ENCODE data around the gene NPLOC4.

Gene NPLOC4

DNA sequence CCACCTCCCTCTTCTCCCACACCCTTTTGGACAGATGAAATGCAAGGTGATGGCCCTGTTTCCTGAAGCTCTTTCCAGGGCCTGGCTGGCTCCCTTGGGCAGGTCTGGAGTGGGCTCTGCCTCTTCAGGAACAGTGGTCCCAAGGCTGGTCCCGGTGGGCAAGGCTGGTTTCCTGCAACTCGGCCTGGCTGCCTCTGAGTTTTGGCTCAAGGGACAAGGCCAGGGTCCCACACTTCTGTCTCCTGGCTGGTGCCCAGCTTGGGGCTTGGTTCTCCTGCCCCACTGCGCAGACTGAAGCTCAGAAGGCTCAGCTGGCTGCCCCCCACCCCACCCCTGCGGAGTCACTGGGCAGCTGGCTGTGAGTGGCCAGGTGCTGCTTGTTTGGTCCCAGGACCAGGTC lies 120.5 kb downstream of the NPLOC4 start:
- CTCF ChIA-PET, result interaction anchor here (0.6 to 1.1 kb wide), 6 partner anchors 21 to 262 kb away, joined by 3 to 6 read pairs (median 3); no protein-coding TSS in a partner anchor
- peaks cover 3 to 9% of the 10 kb centered on the region in 2 experiments; a peak in 1 of 3 replicates for H3K36me3 ChIP-seq (ENCODE audit: control insufficient read depth in 2 of 2, insufficient read depth in 1 of 2, low read length in 2 of 2)
- peak overlapping the region; percentile 100 for H3K27ac ChIP-seq (ENCODE audit: extremely low read depth, low read depth, low read length)
- H3K4me3 ChIP-seq (ENCODE audit: low read depth, low read length), result no peak overlapping the region
- H3K9me3 ChIP-seq (ENCODE audit: control insufficient read depth, insufficient read depth, low read depth, low read length), result no peaks in the 10 kb centered on the region
- H3K4me1 ChIP-seq (ENCODE audit: control insufficient read depth, insufficient read depth, low read length), result peaks cover 14% of the 10 kb centered on the region
- POLR2A ChIA-PET, result interaction anchor here (0.8 to 9.9 kb wide), 8 partner anchors 9 to 221 kb away, joined by 3 to 85 read pairs (median 4); partner anchors contain the start of genes BAHCC1, CCDC137 and SLC38A10
- TF ChIP-seq SP2 (tag by site-specific recombination; IDR thresholded peaks at IDR 0.05), result peak; percentile 17; the same call in 1 of the 2 replicates
- no peak for TF ChIP-seq KLF7 (tag by site-specific recombination; IDR thresholded peaks at IDR 0.05; ENCODE audit: borderline replicate concordance)
- TF ChIP-seq IKZF3 (tag by site-specific recombination; IDR thresholded peaks at IDR 0.05), result 0 out of 2 replicates have a peak, but pooled peaks have one; percentile 20
- no peak for TF ChIP-seq ZFP37 (tag by site-specific recombination; IDR thresholded peaks at IDR 0.05)
- TF ChIP-seq ZNF266 (tag by site-specific recombination; IDR thresholded peaks at IDR 0.05; ENCODE audit: low read depth), result no peak
- no peak for TF ChIP-seq HIC1 (tag by site-specific recombination; IDR thresholded peaks at IDR 0.05)
- TF ChIP-seq ZNF521 (tag by site-specific recombination; IDR thresholded peaks at IDR 0.05), result no peak
- TF ChIP-seq, protein P1, sequence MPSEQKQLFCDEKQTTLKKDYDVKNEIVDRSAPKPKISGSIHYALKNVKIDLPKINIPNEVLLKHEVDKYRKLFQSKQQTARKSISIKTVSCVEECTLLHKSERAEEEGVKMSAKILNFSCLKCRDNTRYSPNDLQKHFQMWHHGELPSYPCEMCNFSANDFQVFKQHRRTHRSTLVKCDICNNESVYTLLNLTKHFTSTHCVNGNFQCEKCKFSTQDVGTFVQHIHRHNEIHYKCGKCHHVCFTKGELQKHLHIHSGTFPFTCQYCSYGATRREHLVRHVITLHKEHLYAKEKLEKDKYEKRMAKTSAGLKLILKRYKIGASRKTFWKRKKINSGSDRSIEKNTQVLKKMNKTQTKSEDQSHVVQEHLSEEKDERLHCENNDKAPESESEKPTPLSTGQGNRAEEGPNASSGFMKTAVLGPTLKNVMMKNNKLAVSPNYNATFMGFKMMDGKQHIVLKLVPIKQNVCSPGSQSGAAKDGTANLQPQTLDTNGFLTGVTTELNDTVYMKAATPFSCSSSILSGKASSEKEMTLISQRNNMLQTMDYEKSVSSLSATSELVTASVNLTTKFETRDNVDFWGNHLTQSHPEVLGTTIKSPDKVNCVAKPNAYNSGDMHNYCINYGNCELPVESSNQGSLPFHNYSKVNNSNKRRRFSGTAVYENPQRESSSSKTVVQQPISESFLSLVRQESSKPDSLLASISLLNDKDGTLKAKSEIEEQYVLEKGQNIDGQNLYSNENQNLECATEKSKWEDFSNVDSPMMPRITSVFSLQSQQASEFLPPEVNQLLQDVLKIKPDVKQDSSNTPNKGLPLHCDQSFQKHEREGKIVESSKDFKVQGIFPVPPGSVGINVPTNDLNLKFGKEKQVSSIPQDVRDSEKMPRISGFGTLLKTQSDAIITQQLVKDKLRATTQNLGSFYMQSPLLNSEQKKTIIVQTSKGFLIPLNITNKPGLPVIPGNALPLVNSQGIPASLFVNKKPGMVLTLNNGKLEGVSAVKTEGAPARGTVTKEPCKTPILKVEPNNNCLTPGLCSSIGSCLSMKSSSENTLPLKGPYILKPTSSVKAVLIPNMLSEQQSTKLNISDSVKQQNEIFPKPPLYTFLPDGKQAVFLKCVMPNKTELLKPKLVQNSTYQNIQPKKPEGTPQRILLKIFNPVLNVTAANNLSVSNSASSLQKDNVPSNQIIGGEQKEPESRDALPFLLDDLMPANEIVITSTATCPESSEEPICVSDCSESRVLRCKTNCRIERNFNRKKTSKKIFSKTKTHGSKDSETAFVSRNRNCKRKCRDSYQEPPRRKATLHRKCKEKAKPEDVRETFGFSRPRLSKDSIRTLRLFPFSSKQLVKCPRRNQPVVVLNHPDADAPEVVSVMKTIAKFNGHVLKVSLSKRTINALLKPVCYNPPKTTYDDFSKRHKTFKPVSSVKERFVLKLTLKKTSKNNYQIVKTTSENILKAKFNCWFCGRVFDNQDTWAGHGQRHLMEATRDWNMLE (tag by site-specific recombination; conservative IDR thresholded peaks at IDR 0.05; ENCODE audit: low read depth), result no peak
- TF ChIP-seq, protein P2, sequence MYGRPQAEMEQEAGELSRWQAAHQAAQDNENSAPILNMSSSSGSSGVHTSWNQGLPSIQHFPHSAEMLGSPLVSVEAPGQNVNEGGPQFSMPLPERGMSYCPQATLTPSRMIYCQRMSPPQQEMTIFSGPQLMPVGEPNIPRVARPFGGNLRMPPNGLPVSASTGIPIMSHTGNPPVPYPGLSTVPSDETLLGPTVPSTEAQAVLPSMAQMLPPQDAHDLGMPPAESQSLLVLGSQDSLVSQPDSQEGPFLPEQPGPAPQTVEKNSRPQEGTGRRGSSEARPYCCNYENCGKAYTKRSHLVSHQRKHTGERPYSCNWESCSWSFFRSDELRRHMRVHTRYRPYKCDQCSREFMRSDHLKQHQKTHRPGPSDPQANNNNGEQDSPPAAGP (tag by site-specific recombination; IDR thresholded peaks at IDR 0.05), result no peak
- TF ChIP-seq ZNF777 (tag by site-specific recombination; IDR thresholded peaks at IDR 0.05; ENCODE audit: borderline replicate concordance), result no peak
- TF ChIP-seq ZNF701 (tag by site-specific recombination; IDR thresholded peaks at IDR 0.05), result no peak
- TF ChIP-seq ZNF830 (tag by site-specific recombination; IDR thresholded peaks at IDR 0.05; ENCODE audit: low read depth), result no peak
- TF ChIP-seq, protein P3, sequence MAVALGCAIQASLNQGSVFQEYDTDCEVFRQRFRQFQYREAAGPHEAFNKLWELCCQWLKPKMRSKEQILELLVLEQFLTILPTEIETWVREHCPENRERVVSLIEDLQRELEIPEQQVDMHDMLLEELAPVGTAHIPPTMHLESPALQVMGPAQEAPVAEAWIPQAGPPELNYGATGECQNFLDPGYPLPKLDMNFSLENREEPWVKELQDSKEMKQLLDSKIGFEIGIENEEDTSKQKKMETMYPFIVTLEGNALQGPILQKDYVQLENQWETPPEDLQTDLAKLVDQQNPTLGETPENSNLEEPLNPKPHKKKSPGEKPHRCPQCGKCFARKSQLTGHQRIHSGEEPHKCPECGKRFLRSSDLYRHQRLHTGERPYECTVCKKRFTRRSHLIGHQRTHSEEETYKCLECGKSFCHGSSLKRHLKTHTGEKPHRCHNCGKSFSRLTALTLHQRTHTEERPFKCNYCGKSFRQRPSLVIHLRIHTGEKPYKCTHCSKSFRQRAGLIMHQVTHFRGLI (tag by site-specific recombination; IDR thresholded peaks at IDR 0.05), result no peak
- TF ChIP-seq ZNF292 (tag by site-specific recombination; IDR thresholded peaks at IDR 0.05; ENCODE audit: borderline replicate concordance, low read depth), result no peak
- TF ChIP-seq ZNF624 (tag by site-specific recombination; IDR thresholded peaks at IDR 0.05), result no peak

All from HEK293 (cell line).